Tibial artery (tissue), 4 donors: ENCODE data around the gene LCTL.

Experiments
- DNase-seq, 2 donors: peaks; one replicate each; pipeline ENCODE4 v3.0.0-alpha.2; 2019
- H3K27ac ChIP-seq, 2 donors: fragments of 200-600 bp; sonication (generic) in 1 of 2; 1 replicate in 1 of 2; 2 replicates in 1 of 2; pipeline ENCODE4 v1.5.1; 2018 to 2019; ENCODE audit warnings: mild to moderate bottlenecking in 1 of 2
- H3K27me3 ChIP-seq, 2 donors: fragments of 200-600 bp; sonication (generic) in 1 of 2; one replicate each; pipeline versions ENCODE4 v1.5.1 to v1.6.0; 2016 to 2019
- H3K36me3 ChIP-seq, 3 donors: fragments of 200-600 bp; sonication (generic) in 2 of 3; one replicate each; pipeline ENCODE4 v1.5.1; 2016 to 2019; ENCODE audit warnings: mild to moderate bottlenecking in 2 of 3
- H3K4me1 ChIP-seq, 4 donors: fragments of 200-600 bp; sonication (generic) in 2 of 4; 1 replicate in 3 of 4; 2 replicates in 1 of 4; pipeline ENCODE4 v1.5.1; 2016 to 2019
- H3K4me3 ChIP-seq, 2 donors: fragments of 200-600 bp; sonication (generic) in 1 of 2; 1 replicate in 1 of 2; 2 replicates in 1 of 2; pipeline ENCODE4 v1.5.1; 2018 to 2019; ENCODE audit warnings: mild to moderate bottlenecking in 2 of 2
- H3K9me3 ChIP-seq, 3 donors: fragments of 200-600 bp; sonication (generic) in 1 of 3; one replicate each; pipeline ENCODE4 v1.5.1; 2016 to 2019
- CTCF ChIP-seq, 2 experiments: fragments of 200-600 bp in 1 of 2; fragments of 450-650 bp in 1 of 2; IDR thresholded peaks; one replicate each; pipeline ENCODE4 v1.5.1; 2017 to 2019; ENCODE audit warnings: antibody characterized with exemption in 2 of 2, mild to moderate bottlenecking in 1 of 2, moderate library complexity in 1 of 2
- intact Hi-C: fragments of 100-400 bp; cut with DNase I; formaldehyde crosslinking; loops from one replicate; pipeline ENCODE4 v1.15.0; 2023; ENCODE audit warnings: low total_unique reads

Gene LCTL, protein sequence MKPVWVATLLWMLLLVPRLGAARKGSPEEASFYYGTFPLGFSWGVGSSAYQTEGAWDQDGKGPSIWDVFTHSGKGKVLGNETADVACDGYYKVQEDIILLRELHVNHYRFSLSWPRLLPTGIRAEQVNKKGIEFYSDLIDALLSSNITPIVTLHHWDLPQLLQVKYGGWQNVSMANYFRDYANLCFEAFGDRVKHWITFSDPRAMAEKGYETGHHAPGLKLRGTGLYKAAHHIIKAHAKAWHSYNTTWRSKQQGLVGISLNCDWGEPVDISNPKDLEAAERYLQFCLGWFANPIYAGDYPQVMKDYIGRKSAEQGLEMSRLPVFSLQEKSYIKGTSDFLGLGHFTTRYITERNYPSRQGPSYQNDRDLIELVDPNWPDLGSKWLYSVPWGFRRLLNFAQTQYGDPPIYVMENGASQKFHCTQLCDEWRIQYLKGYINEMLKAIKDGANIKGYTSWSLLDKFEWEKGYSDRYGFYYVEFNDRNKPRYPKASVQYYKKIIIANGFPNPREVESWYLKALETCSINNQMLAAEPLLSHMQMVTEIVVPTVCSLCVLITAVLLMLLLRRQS

GRCh38 chr15:66565741-66566144, at the start of gene LCTL:
Gene LCTL (minus strand): TSS chr15:66565998. CDS start chr15:66565365, 633 bp downstream.
- intact Hi-C loops, result no loop called here
- no peak for DNase-seq

GRCh38 chr15:66614951-66615760, 49.4 kb upstream of the LCTL start:
- TF ChIP-seq CTCF (IDR thresholded peaks at IDR 0.05), result no peak
- Histone ChIP-seq H3K27ac (no peak overlapping the region), H3K9me3 (no peaks in the 10 kb centered on the region), H3K36me3 (no peaks in the 10 kb centered on the region), H3K4me1 (peaks cover 0 to 35% (median 26%) of the 10 kb centered on the region in 4 donors), H3K27me3 (no peaks in the 10 kb centered on the region), H3K4me3 (no peak overlapping the region)
- intact Hi-C loops, result loop anchor here (5.0 kb wide), 2 partner anchors 157 to 237 kb away; no protein-coding TSS in a partner anchor
- no peak for DNase-seq

More at GRCh38 chr15:66565741-66566144, at the start of gene LCTL:
- Histone ChIP-seq H3K4me1 (peaks cover 0 to 7% (median 0%) of the 10 kb centered on the region in 4 donors), H3K27ac (no peak within 1 kb of the TSS), H3K9me3 (no peaks in the 10 kb centered on the region), H3K4me3 (no peak within 1 kb of the TSS), H3K27me3 (peaks cover 0 to 7% of the 10 kb centered on the region in 2 donors), H3K36me3 (no peaks in the 10 kb centered on the region)
- TF ChIP-seq CTCF (IDR thresholded peaks at IDR 0.05), result no peak

GRCh38 chr15:66614456-66614855, 48.7 kb upstream of the LCTL start:
- H3K27ac ChIP-seq, result no peak overlapping the region
- H3K36me3 ChIP-seq, result no peaks in the 10 kb centered on the region
- DNase-seq, result no peak
- peaks cover 0 to 29% (median 20%) of the 10 kb centered on the region in 4 donors for H3K4me1 ChIP-seq
- no peak for TF ChIP-seq CTCF (IDR thresholded peaks at IDR 0.05)
- intact Hi-C loops, result no loop called here
- H3K27me3 ChIP-seq, result no peaks in the 10 kb centered on the region
- H3K9me3 ChIP-seq, result no peaks in the 10 kb centered on the region
- H3K4me3 ChIP-seq, result no peak overlapping the region

DNA sequence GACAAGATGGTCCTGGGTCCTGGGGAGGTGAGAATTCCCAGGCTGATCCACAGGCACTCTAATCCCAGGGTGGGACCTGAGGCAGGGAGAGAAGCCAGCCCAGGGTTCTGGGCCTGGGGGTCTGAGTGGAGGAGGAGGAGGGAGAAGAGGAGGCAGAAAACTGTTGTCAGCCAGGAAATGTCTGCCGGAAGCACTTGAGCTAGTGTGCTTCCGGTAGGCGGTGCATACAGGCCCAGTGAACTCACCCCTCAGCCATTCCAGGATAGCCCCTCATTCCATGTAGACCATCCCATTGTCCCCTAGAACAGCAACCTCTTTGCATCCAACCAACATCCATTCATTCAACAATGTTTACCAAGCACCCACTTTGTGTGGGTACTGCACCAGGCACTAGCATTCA, 47.9 kb upstream of the LCTL start:
- intact Hi-C loops, result no loop called here
- H3K27me3 ChIP-seq, result no peaks in the 10 kb centered on the region
- H3K4me3 ChIP-seq, result no peak overlapping the region
- TF ChIP-seq CTCF (IDR thresholded peaks at IDR 0.05), result no peak
- H3K27ac ChIP-seq, result no peak overlapping the region
- no peaks in the 10 kb centered on the region for H3K9me3 ChIP-seq
- H3K36me3 ChIP-seq, result no peaks in the 10 kb centered on the region
- no peak for DNase-seq
- H3K4me1 ChIP-seq, result peaks cover 0 to 22% (median 14%) of the 10 kb centered on the region in 4 donors

DNA sequence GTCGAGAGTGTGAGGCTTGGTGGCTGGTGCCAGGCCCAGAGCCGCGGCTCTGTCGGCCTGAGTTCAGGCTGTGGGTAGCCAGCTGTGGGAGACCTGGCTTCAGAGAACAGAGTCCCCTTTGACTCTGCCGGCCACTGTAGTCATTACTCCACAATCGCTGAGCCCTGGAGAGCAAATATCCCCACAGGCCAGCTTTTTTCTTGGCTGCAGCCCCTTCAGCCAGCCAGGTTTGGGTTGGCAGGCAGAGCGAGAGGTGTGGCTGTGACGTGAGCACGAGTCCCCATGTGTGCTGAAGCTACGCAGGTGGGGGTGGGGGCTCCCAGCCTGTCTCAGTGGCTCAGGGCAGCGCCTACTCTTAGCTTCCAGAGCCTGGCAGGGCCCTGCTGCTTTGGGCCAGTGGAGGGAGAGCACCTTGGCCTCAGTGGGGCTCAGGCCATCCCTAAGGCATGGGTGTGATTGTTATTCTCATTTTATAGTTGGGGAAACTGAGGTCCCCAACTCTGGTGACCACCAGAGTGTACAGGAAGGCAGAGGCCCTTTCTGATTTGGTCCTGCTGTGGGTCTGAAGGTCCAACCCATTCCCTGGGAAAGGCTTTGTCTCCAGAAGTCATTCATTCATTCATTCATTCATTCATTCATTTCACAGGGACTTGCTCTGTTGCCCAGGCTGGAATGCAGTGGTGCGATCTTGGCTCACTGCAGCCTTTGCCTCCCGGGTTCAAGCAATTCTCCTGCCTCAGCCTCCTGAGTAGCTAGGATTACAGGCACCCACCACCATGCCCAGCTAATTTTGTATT, 45.7 kb upstream of the LCTL start:
- Histone ChIP-seq H3K36me3 (no peaks in the 10 kb centered on the region), H3K4me3 (no peak overlapping the region), H3K27me3 (no peaks in the 10 kb centered on the region), H3K27ac (no peak overlapping the region), H3K9me3 (no peaks in the 10 kb centered on the region), H3K4me1 (no peaks in the 10 kb centered on the region)
- intact Hi-C loops, result no loop called here
- no peak for DNase-seq
- no peak for TF ChIP-seq CTCF (IDR thresholded peaks at IDR 0.05)
